PFSK-1 (cell line): ENCODE data around the gene C1orf232.

Experiments
- FOXP2 ChIP-seq: optimal IDR thresholded peaks from 2 replicates; pipeline ENCODE3; 2011; ENCODE audit warnings: borderline replicate concordance, control low read depth, inconsistent platforms; ENCODE audit not compliant: insufficient read depth; ENCODE audit errors: extremely low read length, extremely low read depth
- POLR2AphosphoS5 ChIP-seq: IDR thresholded peaks from 2 replicates; pipeline ENCODE4 v1.6.1; 2012; ENCODE audit warnings: low read depth, mild to moderate bottlenecking, control low read depth, low read length, moderate library complexity
- SIN3A ChIP-seq: IDR thresholded peaks from 2 replicates; pipeline ENCODE4 v1.6.1; 2012; ENCODE audit warnings: mild to moderate bottlenecking, low read length, moderate library complexity, borderline replicate concordance; ENCODE audit not compliant: insufficient read depth
- TAF1 ChIP-seq: IDR thresholded peaks from 2 replicates; pipeline ENCODE4 v1.6.1; 2012; ENCODE audit warnings: low read length, control low read depth, borderline replicate concordance; ENCODE audit not compliant: insufficient read depth
- TF ChIP-seq, protein P1 (sequence below), 2 experiments: IDR thresholded peaks; 2 replicates each; pipeline versions ENCODE4 v1.6.1 to v1.8.0; 2011 to 2012; ENCODE audit warnings: low read depth in 2 of 2, low read length in 2 of 2, control low read depth in 1 of 2, inconsistent platforms in 1 of 2, mild to moderate bottlenecking in 1 of 2, moderate library complexity in 1 of 2; ENCODE audit not compliant: insufficient read depth in 1 of 2

Gene C1orf232

DNA sequence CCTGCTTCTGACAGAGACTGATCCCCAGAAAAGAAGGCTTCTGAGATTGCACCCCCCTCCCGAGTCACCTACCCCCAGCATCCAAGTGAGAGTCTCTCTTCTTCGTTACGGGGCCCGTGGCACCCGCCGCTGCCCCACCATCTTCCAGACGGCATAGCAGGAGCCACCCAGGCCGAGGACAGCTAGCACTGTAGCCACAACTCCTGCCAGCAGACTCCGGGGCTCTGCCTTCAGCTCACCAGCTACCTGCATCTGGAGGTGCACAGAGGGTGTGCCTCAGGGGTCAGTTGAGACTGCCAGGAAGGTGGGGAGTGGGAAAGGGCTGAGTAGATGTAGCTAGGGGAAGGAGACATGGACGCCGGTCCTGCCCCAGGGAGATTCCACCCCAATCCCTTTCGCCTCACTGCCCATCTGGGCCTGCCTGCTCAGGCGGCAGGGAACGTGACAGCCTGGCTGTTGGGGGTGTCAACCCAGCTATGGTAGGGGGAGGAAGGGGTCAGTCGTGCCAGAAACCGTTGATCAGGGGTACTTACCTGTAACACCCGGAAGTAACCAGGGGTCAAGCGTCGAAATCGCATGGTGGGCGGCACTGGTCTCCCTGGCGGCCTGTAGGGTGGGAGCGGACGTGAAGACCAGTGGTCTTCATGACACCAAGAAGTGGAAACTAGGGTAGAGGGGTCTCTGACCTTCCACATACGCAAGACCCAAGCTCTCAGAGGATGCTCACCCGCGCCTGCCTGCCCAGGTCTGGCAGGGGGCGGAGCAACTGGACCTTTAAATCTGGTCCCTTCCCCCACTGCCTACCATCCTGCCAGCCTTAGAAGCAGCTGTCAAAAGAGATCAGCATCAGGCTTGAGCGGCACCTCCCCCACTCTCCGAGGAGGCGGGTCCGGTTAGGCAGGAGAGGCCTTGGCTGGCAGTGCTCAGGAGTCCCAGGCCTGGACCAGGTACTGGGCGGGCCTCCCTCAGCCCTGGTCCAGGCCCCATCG, 2.6 kb upstream of the C1orf232 start, which contains the start of gene ZNF593OS:
Gene ZNF593OS (minus strand): TSS at position 749 of the 989 bp plus-strand sequence. CDS start 171 bp downstream, at position 578.
- TF ChIP-seq SIN3A = no peak
- no peak for TF ChIP-seq TAF1
- TF ChIP-seq POLR2AphosphoS5 = no peak
- TF ChIP-seq, protein P1, sequence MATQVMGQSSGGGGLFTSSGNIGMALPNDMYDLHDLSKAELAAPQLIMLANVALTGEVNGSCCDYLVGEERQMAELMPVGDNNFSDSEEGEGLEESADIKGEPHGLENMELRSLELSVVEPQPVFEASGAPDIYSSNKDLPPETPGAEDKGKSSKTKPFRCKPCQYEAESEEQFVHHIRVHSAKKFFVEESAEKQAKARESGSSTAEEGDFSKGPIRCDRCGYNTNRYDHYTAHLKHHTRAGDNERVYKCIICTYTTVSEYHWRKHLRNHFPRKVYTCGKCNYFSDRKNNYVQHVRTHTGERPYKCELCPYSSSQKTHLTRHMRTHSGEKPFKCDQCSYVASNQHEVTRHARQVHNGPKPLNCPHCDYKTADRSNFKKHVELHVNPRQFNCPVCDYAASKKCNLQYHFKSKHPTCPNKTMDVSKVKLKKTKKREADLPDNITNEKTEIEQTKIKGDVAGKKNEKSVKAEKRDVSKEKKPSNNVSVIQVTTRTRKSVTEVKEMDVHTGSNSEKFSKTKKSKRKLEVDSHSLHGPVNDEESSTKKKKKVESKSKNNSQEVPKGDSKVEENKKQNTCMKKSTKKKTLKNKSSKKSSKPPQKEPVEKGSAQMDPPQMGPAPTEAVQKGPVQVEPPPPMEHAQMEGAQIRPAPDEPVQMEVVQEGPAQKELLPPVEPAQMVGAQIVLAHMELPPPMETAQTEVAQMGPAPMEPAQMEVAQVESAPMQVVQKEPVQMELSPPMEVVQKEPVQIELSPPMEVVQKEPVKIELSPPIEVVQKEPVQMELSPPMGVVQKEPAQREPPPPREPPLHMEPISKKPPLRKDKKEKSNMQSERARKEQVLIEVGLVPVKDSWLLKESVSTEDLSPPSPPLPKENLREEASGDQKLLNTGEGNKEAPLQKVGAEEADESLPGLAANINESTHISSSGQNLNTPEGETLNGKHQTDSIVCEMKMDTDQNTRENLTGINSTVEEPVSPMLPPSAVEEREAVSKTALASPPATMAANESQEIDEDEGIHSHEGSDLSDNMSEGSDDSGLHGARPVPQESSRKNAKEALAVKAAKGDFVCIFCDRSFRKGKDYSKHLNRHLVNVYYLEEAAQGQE (IDR thresholded peaks at IDR 0.05; ENCODE audit: insufficient read depth in 1 of 2, low read depth in 2 of 2, low read length in 2 of 2) = no peak
- no peak for TF ChIP-seq FOXP2

DNA sequence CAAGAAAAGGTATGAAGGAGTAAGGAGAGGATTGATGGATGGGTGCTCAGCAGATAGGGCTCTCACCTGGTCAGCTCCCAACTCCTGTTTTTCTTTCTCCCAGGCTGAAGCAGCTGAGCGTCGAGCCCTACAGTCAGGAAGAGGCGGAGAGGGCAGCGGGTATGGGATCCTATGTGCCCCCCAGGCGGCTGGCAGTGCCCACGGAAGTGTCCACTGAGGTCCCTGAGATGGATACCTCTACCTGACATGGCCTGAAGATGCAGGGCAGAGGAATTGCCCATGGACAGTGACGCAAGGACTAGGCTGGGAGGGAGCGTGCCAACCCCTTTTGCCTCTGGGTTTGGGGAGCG, 1.7 kb upstream of the C1orf232 start:
- TF ChIP-seq, protein P1 (IDR thresholded peaks at IDR 0.05; ENCODE audit: insufficient read depth in 1 of 2, low read depth in 2 of 2, low read length in 2 of 2) = no peak
- TF ChIP-seq TAF1 (no peak), FOXP2 (no peak), SIN3A (no peak), POLR2AphosphoS5 (no peak)

DNA sequence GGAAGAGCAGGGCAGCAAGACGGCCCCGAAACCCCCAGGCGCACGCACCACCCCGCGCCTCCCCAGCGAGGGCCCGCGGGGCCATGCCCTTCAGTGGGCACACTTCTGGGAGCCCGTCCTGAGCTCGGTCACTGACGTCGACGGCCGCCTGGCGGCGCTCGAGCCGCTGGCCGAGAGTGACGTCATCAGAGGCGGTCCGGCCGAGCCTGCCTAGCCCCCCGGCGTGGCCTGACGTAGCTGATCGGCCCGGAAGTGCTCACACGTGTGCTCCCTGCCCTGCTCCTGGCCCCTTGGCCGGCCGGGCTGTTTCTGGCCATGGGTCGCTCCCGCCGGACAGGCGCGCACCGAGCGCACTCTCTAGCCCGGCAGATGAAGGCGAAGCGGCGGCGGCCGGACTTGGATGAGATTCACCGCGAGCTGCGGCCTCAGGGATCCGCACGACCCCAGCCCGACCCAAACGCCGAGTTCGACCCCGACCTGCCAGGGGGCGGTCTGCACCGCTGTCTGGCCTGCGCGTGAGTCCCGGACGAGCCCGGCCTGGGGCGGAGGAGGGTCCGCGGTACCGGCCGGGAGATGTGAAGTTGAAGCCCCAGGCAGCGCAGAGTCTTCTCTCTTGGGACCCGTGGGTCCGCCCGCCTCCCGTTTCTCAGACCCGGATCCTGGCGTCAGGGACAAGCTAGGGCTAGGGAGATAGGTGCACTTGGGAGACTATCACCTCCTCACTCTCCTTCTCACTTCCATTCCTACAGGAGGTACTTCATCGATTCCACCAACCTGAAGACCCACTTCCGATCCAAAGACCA, 1.1 kb upstream of the C1orf232 start, which contains the start of gene ZNF593:
Gene ZNF593 (plus strand): TSS at position 240 of the 803 bp plus-strand sequence. CDS start 76 bp downstream, at position 316.
- TF ChIP-seq TAF1 (peak; percentile 77; the same call in 1 of the 2 replicates), SIN3A (peak; percentile 82; the same call in 1 of the 2 replicates), FOXP2 (peak; percentile 97), POLR2AphosphoS5 (peak; percentile 84)
- TF ChIP-seq, protein P1 (IDR thresholded peaks at IDR 0.05; ENCODE audit: insufficient read depth in 1 of 2, low read depth in 2 of 2, low read length in 2 of 2) = 0 out of 4 replicates have a peak, but pooled peaks of 1 of the 2 experiments have one; percentile 31

DNA sequence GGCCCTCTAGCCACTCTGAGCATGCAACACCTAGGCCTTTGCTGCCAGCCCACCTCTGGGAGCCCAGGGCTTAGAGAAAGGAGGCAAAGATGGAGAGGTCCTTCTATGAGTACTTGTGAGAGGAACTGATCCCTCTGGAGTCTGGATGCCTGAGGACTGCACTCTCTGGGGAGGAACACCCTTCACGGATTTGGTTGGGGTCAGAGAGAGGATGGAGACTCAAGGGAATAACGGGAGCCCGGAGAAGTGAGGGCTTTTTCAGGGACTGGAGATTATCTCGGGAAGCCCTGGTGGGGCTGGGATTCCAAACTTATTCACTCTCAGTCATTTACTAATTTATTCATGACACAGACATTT, 413 bp upstream of the C1orf232 start:
- TF ChIP-seq, protein P1 (IDR thresholded peaks at IDR 0.05; ENCODE audit: insufficient read depth in 1 of 2, low read depth in 2 of 2, low read length in 2 of 2) = no peak
- no peak for TF ChIP-seq SIN3A
- no peak for TF ChIP-seq POLR2AphosphoS5
- TF ChIP-seq FOXP2 = no peak
- no peak for TF ChIP-seq TAF1
